ENCODE measurements around the gene DGKH.
"Not testable (repeated sequence)": the region's sequence is repeated elsewhere in the genome, so short reads cannot be mapped to it uniquely, and the experiment has no call there.

Gene DGKH

GRCh38 chr13:42041684-42042035, 6.8 kb upstream of the DGKH start:
- DNase-seq, result peak; percentile 26

- DNase-seq, result no peak
These were observed 4.8 kb upstream of the DGKH start for GRCh38 chr13:42043676-42044075.

- no peak for DNase-seq
These were observed 2.0 kb upstream of the DGKH start for GRCh38 chr13:42046448-42046847.

GRCh38 chr13:42047561-42048341, 697 bp upstream of the DGKH start:
- DNase-seq, result no peak

- peak; percentile 31 for DNase-seq
These were observed 421 bp downstream of the DGKH start for GRCh38 chr13:42048684-42049453.

- DNase-seq, result no peak
These were observed 986 bp downstream of the DGKH start for GRCh38 chr13:42049454-42049813.

- no peak for DNase-seq
These were observed 6.5 kb downstream of the DGKH start for GRCh38 chr13:42054798-42055499.

GRCh38 chr13:42055500-42056085, 7.1 kb downstream of the DGKH start:
- DNase-seq, result no peak

GRCh38 chr13:42056146-42056545, 7.7 kb downstream of the DGKH start:
- no peak for DNase-seq

- no peak for DNase-seq
These were observed 8.1 kb downstream of the DGKH start for GRCh38 chr13:42056583-42056982.

- DNase-seq, result no peak
These were observed 9.6 kb downstream of the DGKH start for GRCh38 chr13:42057918-42058530.

GRCh38 chr13:42061943-42062342, 13.5 kb downstream of the DGKH start:
- DNase-seq, result no peak

GRCh38 chr13:42063105-42063504, 14.7 kb downstream of the DGKH start:
- DNase-seq, result no peak

- DNase-seq, result no peak
These were observed 15.8 kb downstream of the DGKH start for GRCh38 chr13:42064259-42064658.

GRCh38 chr13:42064966-42065365, 16.5 kb downstream of the DGKH start:
- DNase-seq, result no peak

GRCh38 chr13:42065414-42065813, 17.0 kb downstream of the DGKH start:
- no peak for DNase-seq

GRCh38 chr13:42066542-42066941, 18.1 kb downstream of the DGKH start:
- no peak for DNase-seq

GRCh38 chr13:42068886-42069285, 20.4 kb downstream of the DGKH start:
- DNase-seq, result no peak

GRCh38 chr13:42070599-42070998, 22.2 kb downstream of the DGKH start:
- DNase-seq, result not testable (repeated sequence)

GRCh38 chr13:42071179-42071578, 22.7 kb downstream of the DGKH start:
- DNase-seq, result not testable (repeated sequence)

- DNase-seq, result no peak
These were observed 23.4 kb downstream of the DGKH start for GRCh38 chr13:42071672-42072419.

- DNase-seq, result no peak
These were observed 25.2 kb downstream of the DGKH start for GRCh38 chr13:42073683-42074082.
